GM12878 (cell line): Measurements from ENCODE around the gene TSPAN15. TPM values are rescaled to one million over a fixed set of nuclear protein-coding genes. Genes with fewer than 3 reads are reported as not detected.
"Not testable (repeated sequence)": the region's sequence is repeated elsewhere in the genome, so short reads cannot be mapped to it uniquely, and the experiment has no call there.

Experiments
- ATAC-seq: fragments of 200-7000 bp; cut with Tn5 transposase; 3 replicates; pipeline ENCODE4 v1.9.1; 2020; ENCODE audit warnings: mild to moderate bottlenecking, moderate library complexity
- BruUV-seq: library from RNA; stranded (reverse); fragments of 400-500 nt; replicated peaks from 2 replicates; lab custom pipeline; 2021; lab: Mats Ljungman, UMichigan
- CTCF ChIA-PET: fragments of 300-600 bp; sonication (Branson Sonifier 250); formaldehyde crosslinking; extraction: SDS; loops from one replicate; lab custom pipeline; 2021; ENCODE audit warnings: inconsistent platforms; lab: Yijun Ruan, JAX
- POLR2A ChIA-PET: fragments of 350-600 bp; formaldehyde crosslinking; extraction: SDS; loops from one replicate; lab custom pipeline; 2021; ENCODE audit warnings: inconsistent platforms; lab: Charles Lee
- RAD21 ChIA-PET: fragments of 300-600 bp; sonication (Branson Sonifier 250); formaldehyde crosslinking; loops from one replicate; lab custom pipeline; 2023; ENCODE audit warnings: antibody characterized with exemption; ENCODE audit not compliant: unreplicated experiment; lab: Charles Lee
- SMC1A ChIA-PET: fragments of 300-600 bp; sonication (Branson Sonifier 250); formaldehyde crosslinking; loops from one replicate; lab custom pipeline; 2023; ENCODE audit not compliant: unreplicated experiment, uncharacterized antibody; lab: Charles Lee
- DNase-seq: peaks from one replicate; pipeline ENCODE4 v3.0.0-alpha.2; 2011; ENCODE audit warnings: low read depth, low spot score
- FAIRE-seq: peaks from 3 replicates; lab custom pipeline; 2011; peaks lifted over from hg19 to GRCh38; lab: Jason Lieb, UNC
- H2AFZ ChIP-seq: 2 replicates; pipeline ENCODE4 v1.6.0; 2011; ENCODE audit warnings: low read depth, low read length, control low read depth; ENCODE audit not compliant: control insufficient read depth
- H3K27ac ChIP-seq: 2 replicates; pipeline ENCODE4 v1.5.1; 2011; ENCODE audit warnings: control low read depth; ENCODE audit not compliant: control insufficient read depth, insufficient read depth
- H3K27me3 ChIP-seq, 2 experiments: replicated peaks in 1 of 2; 2 replicates each; pipeline versions ENCODE4 v1.6.0 to v1.6.1; 2011; ENCODE audit warnings: low read length in 1 of 2; ENCODE audit not compliant: control insufficient read depth in 2 of 2, insufficient read depth in 2 of 2
- H3K36me3 ChIP-seq, 2 experiments: 2 replicates each; pipeline ENCODE4 v1.5.1; 2011; ENCODE audit warnings: low read length in 1 of 2; ENCODE audit not compliant: control insufficient read depth in 2 of 2, insufficient read depth in 2 of 2
- H3K4me1 ChIP-seq: 2 replicates; pipeline ENCODE4 v1.6.1; 2011; ENCODE audit warnings: mild to moderate bottlenecking, low read length, moderate library complexity, mixed read lengths; ENCODE audit not compliant: control insufficient read depth, insufficient read depth
- H3K4me2 ChIP-seq: 2 replicates; pipeline ENCODE4 v1.6.0; 2011; ENCODE audit warnings: control low read depth; ENCODE audit not compliant: control insufficient read depth, insufficient read depth
- H3K4me3 ChIP-seq: fragments of 200-600 bp; sonication (generic); 2 replicates; pipeline ENCODE4 v1.5.1; 2016
- H3K79me2 ChIP-seq: 2 replicates; pipeline ENCODE4 v1.6.0; 2011; ENCODE audit warnings: low read length; ENCODE audit not compliant: control insufficient read depth, insufficient read depth
- H3K9ac ChIP-seq: 2 replicates; pipeline ENCODE4 v1.8.0; 2011; ENCODE audit warnings: low read length, control low read depth, mixed read lengths; ENCODE audit not compliant: control insufficient read depth, insufficient read depth
- H3K9me3 ChIP-seq: replicated peaks from 3 replicates; pipeline ENCODE4 v1.5.1; 2011; ENCODE audit warnings: mild to moderate bottlenecking, low read length; ENCODE audit not compliant: control insufficient read depth, insufficient read depth
- H4K20me1 ChIP-seq: 2 replicates; pipeline ENCODE4 v1.6.0; 2011; ENCODE audit not compliant: control insufficient read depth, insufficient read depth
- CTCF ChIP-seq, 3 experiments: IDR thresholded peaks in 2 of 3; conservative IDR thresholded peaks in 1 of 3; 2 replicates each; pipeline ENCODE4 v1.5.1; 2011; ENCODE audit warnings: low read depth in 3 of 3, low read length in 3 of 3, mild to moderate bottlenecking in 3 of 3, control low read depth in 2 of 3, moderate library complexity in 2 of 3, inconsistent platforms in 1 of 3, mixed read lengths in 1 of 3; ENCODE audit not compliant: control insufficient read depth in 2 of 3, insufficient read depth in 1 of 3; ENCODE audit errors: extremely low read depth in 1 of 3
- DPF2 ChIP-seq: fragments of 450-650 bp; IDR thresholded peaks from 2 replicates; pipeline ENCODE4 v1.6.1; 2017; ENCODE audit warnings: mild to moderate bottlenecking
- MYB ChIP-seq: fragments of 150-350 bp; IDR thresholded peaks from 2 replicates; pipeline ENCODE4 v1.6.1; 2014; ENCODE audit warnings: mild to moderate bottlenecking, low read depth, low read length, borderline replicate concordance
- RBBP5 ChIP-seq: fragments of 200-600 bp; sonication (generic); conservative IDR thresholded peaks from 2 replicates; pipeline ENCODE4 v1.6.1; 2016
- SMAD5 ChIP-seq: IDR thresholded peaks from 2 replicates; pipeline ENCODE4 v1.6.1; 2016; ENCODE audit warnings: antibody characterized with exemption, low read depth
- SUPT20H ChIP-seq: IDR thresholded peaks from 2 replicates; pipeline ENCODE4 v1.6.1; 2011; ENCODE audit warnings: low read depth, mild to moderate bottlenecking, low read length, moderate library complexity, borderline replicate concordance; ENCODE audit not compliant: control insufficient read depth
- ZNF207 ChIP-seq: fragments of 450-650 bp; IDR thresholded peaks from 2 replicates; pipeline ENCODE4 v1.6.1; 2014; ENCODE audit warnings: antibody characterized with exemption, mild to moderate bottlenecking, borderline replicate concordance
- ZNF274 ChIP-seq: IDR thresholded peaks from one replicate; pipeline ENCODE4 v1.8.0; 2011; ENCODE audit not compliant: insufficient read length, insufficient read depth
- ZNF384 ChIP-seq: IDR thresholded peaks from 2 replicates; pipeline ENCODE4 v1.6.1; 2012; ENCODE audit warnings: low read depth, mild to moderate bottlenecking, low read length, improper control_type of control experiment, borderline replicate concordance
- WGBS: methylation state at CpG from one replicate; pipeline ENCODE4 v1.1.6; 2016; ENCODE audit warnings: low lambda C conversion rate; ENCODE audit not compliant: insufficient replicate concordance, insufficient coverage; ENCODE audit errors: missing lambda C conversion rate; 5-methylcytosine and 5-hydroxymethylcytosine counted together
- in situ Hi-C: fragments of 300-500 bp; cut with MboI; formaldehyde crosslinking; loops from 9 replicates; pipeline ENCODE4 v1.14.3; 2018; ENCODE audit warnings: mixed read lengths
- intact Hi-C: fragments of 100-400 bp; cut with micrococcal nuclease; formaldehyde crosslinking; loops from one replicate; pipeline ENCODE4 v1.14.2; 2022; ENCODE audit not compliant: unreplicated experiment
- polyA plus RNA-seq, 11 experiments: library from polyadenylated mRNA; depleted of rRNA in 4 of 11; unstranded in 6 of 11; stranded (reverse) in 5 of 11; fragments of >200 nt; fragmentation: Nextera tagmentation in 4 of 11; fragmentation: Illumina TruSeq in 1 of 11; extraction: Ambion mirVana in 4 of 11; extraction: Trizol in 1 of 11; gene quantifications; 1 replicate in 1 of 11; 2 replicates in 10 of 11; pipeline versions ENCODE4 v1.2.1 to v1.2.3, GENCODE V29; 2011 to 2016; ENCODE audit warnings: inconsistent platforms in 2 of 11, missing spikeins in 2 of 11, low read depth in 1 of 11
- total RNA-seq, 4 experiments: library from RNA; depleted of rRNA in 3 of 4; stranded (reverse); fragments of >200 nt in 3 of 4; fragmentation: Illumina TruSeq in 1 of 4; extraction: Trizol in 1 of 4; gene quantifications; 2 replicates each; pipeline versions ENCODE4 v1.2.1 to v1.2.3, GENCODE V29; 2013 to 2021

Gene TSPAN15
- total and polyA plus RNA-seq, 10 of the 15 experiments (the other 5 are each of a cell fraction or from before 2014, with no cell fraction given) = 1.3 to 8.5 (median 2.4) TPM; not detected in 2

GRCh38 chr10:69484736-69485135, 33.5 kb downstream of the TSPAN15 start (continued):
- no peak for TF ChIP-seq SMAD5
- TF ChIP-seq MYB = no peak
- TF ChIP-seq ZNF274 = no peak
- no peak for TF ChIP-seq RBBP5

- Histone ChIP-seq H3K27me3 (no peaks in the 10 kb centered on the region), H3K27ac (no peak overlapping the region), H3K4me3 (no peak overlapping the region), H3K79me2 (no peaks in the 10 kb centered on the region), H3K9me3 (no peaks in the 10 kb centered on the region; the same call in 2 of the 3 replicates), H3K4me1 (no peaks in the 10 kb centered on the region), H3K4me2 (no peak overlapping the region), H4K20me1 (no peaks in the 10 kb centered on the region), H3K36me3 (no peaks in the 10 kb centered on the region), H2AFZ (no peak overlapping the region), H3K9ac (no peak overlapping the region)
- TF ChIP-seq ZNF207 (no peak), CTCF (IDR thresholded peaks at IDR 0.05 in 2 of 3, conservative IDR thresholded peaks at IDR 0.05 in 1 of 3; ENCODE audit: control insufficient read depth in 2 of 3, extremely low read depth in 1 of 3, insufficient read depth in 1 of 3, low read depth in 3 of 3, low read length in 3 of 3) (no peak), SUPT20H (no peak), DPF2 (no peak), ZNF384 (no peak), ZNF274 (no peak)
- WGBS = 22% methylated on average over 9 of the region's 9 CpGs
- FAIRE-seq (no peak), DNase-seq (no peak), ATAC-seq (no peak)
- POLR2A ChIA-PET = no interaction called here
- SMC1A ChIA-PET = no interaction called here
- CTCF ChIA-PET = interaction anchor here (2.6 kb wide), 1 partner anchor 28 kb away, joined by 9 read pairs; no protein-coding TSS in a partner anchor
- RAD21 ChIA-PET = no interaction called here
- in situ Hi-C loops = no loop called here
- BruUV-seq = no TSS peak
- intact Hi-C loops = no loop called here
Measured at GRCh38 chr10:69486922-69487730, 35.9 kb downstream of the TSPAN15 start.

GRCh38 chr10:69488149-69488844, 37.0 kb downstream of the TSPAN15 start:
- H3K4me3 ChIP-seq, H3K4me2 ChIP-seq, H3K79me2 ChIP-seq, in situ Hi-C loops, RAD21 ChIA-PET, CTCF ChIA-PET, H4K20me1 ChIP-seq, DNase-seq, intact Hi-C loops, BruUV-seq, H3K9ac ChIP-seq, H3K36me3 ChIP-seq, H3K4me1 ChIP-seq, H3K9me3 ChIP-seq, SMC1A ChIA-PET, H2AFZ ChIP-seq, H3K27me3 ChIP-seq, H3K27ac ChIP-seq, FAIRE-seq, POLR2A ChIA-PET, ATAC-seq: not testable (repeated sequence)
- WGBS = 24% methylated on average over 4 of the region's 4 CpGs
